Neuronal stem cell (in vitro differentiated cells): ENCODE measurements around the gene SPAG8.
A peak's percentile ranks its signal among the peaks of the same experiment; 100 is the strongest.

Source experiments
- DNase-seq: peaks from one replicate; pipeline ENCODE4 v3.0.0-alpha.2; 2013; ENCODE audit warnings: low spot score
- H2AFZ ChIP-seq: one replicate; pipeline ENCODE4 v1.6.1; 2013; ENCODE audit warnings: mild to moderate bottlenecking, low read length, inconsistent platforms
- H2AK5ac ChIP-seq: 2 replicates; pipeline ENCODE4 v1.6.1; 2013; ENCODE audit warnings: low read depth, mild to moderate bottlenecking, inconsistent platforms, low read length, moderate library complexity, mixed read lengths
- H2BK120ac ChIP-seq: 2 replicates; pipeline ENCODE4 v1.6.1; 2013; ENCODE audit warnings: low read depth, mild to moderate bottlenecking, inconsistent platforms, low read length, moderate library complexity, mixed read lengths
- H2BK12ac ChIP-seq: one replicate; pipeline ENCODE4 v1.6.1; 2013; ENCODE audit warnings: low read length, inconsistent platforms
- H2BK15ac ChIP-seq: 2 replicates; pipeline ENCODE4 v1.6.1; 2013; ENCODE audit warnings: mild to moderate bottlenecking, low read length, inconsistent platforms, mixed read lengths
- H2BK5ac ChIP-seq: one replicate; pipeline ENCODE4 v1.6.1; 2013; ENCODE audit warnings: inconsistent platforms, mild to moderate bottlenecking, low read length, moderate library complexity
- H3K14ac ChIP-seq: one replicate; pipeline ENCODE4 v1.6.1; 2013; ENCODE audit warnings: low read length, inconsistent platforms
- H3K18ac ChIP-seq: 2 replicates; pipeline ENCODE4 v1.6.1; 2013; ENCODE audit warnings: low read length, inconsistent platforms
- H3K23ac ChIP-seq: 2 replicates; pipeline ENCODE4 v1.6.1; 2013; ENCODE audit warnings: low read depth, mild to moderate bottlenecking, mixed read lengths, low read length, inconsistent platforms; ENCODE audit not compliant: poor library complexity
- H3K27ac ChIP-seq: replicated peaks from 3 replicates; pipeline ENCODE4 v1.5.1; 2013; ENCODE audit warnings: low read length, inconsistent platforms
- H3K27me3 ChIP-seq, 3 experiments: 2 replicates each; pipeline ENCODE4 v1.6.1; 2013; ENCODE audit warnings: low read length in 3 of 3, mild to moderate bottlenecking in 2 of 3, inconsistent platforms in 1 of 3, low read depth in 1 of 3, mixed read lengths in 1 of 3, moderate library complexity in 1 of 3; ENCODE audit not compliant: control insufficient read depth in 3 of 3, insufficient read depth in 3 of 3
- H3K36me3 ChIP-seq, 2 donors: replicated peaks in 1 of 2; 2 replicates each; pipeline ENCODE4 v1.6.1; 2013; ENCODE audit warnings: low read length in 2 of 2; ENCODE audit not compliant: control insufficient read depth in 2 of 2, insufficient read depth in 2 of 2
- H3K4ac ChIP-seq: 2 replicates; pipeline ENCODE4 v1.6.1; 2013; ENCODE audit warnings: inconsistent platforms, mild to moderate bottlenecking, low read length, moderate library complexity
- H3K4me1 ChIP-seq, 2 donors: 1 replicate in 1 of 2; 2 replicates in 1 of 2; pipeline ENCODE4 v1.6.1; 2013; ENCODE audit warnings: low read length in 2 of 2, low read depth in 1 of 2; ENCODE audit not compliant: control insufficient read depth in 2 of 2, insufficient read depth in 1 of 2
- H3K4me2 ChIP-seq: one replicate; pipeline ENCODE4 v1.6.1; 2013; ENCODE audit warnings: mild to moderate bottlenecking, low read length, inconsistent platforms; ENCODE audit not compliant: insufficient read depth, poor library complexity, severe bottlenecking
- H3K4me3 ChIP-seq, 2 donors: 2 replicates each; pipeline ENCODE4 v1.5.1; 2013; ENCODE audit warnings: low read length in 2 of 2, mild to moderate bottlenecking in 2 of 2, inconsistent platforms in 1 of 2, moderate library complexity in 1 of 2
- H3K79me1 ChIP-seq: one replicate; pipeline ENCODE4 v1.6.1; 2013; ENCODE audit warnings: low read depth, mild to moderate bottlenecking, inconsistent platforms, low read length, moderate library complexity
- H3K9ac ChIP-seq: one replicate; pipeline ENCODE4 v1.6.1; 2013; ENCODE audit warnings: mild to moderate bottlenecking, low read depth, low read length, inconsistent platforms; ENCODE audit not compliant: poor library complexity
- H3K9me3 ChIP-seq, 2 donors: replicated peaks in 1 of 2; 2 replicates each; pipeline versions ENCODE3 to v1.6.1; 2013; ENCODE audit warnings: low read length in 2 of 2, mild to moderate bottlenecking in 2 of 2, inconsistent platforms in 1 of 2, low read depth in 1 of 2, mixed read lengths in 1 of 2, moderate library complexity in 1 of 2; ENCODE audit not compliant: control insufficient read depth in 2 of 2, insufficient read depth in 1 of 2
- H4K8ac ChIP-seq: one replicate; pipeline ENCODE4 v1.6.1; 2013; ENCODE audit warnings: low read depth, mild to moderate bottlenecking, inconsistent platforms, low read length, moderate library complexity
- H4K91ac ChIP-seq: one replicate; pipeline ENCODE4 v1.6.1; 2013; ENCODE audit warnings: low read length, low read depth, mild to moderate bottlenecking, inconsistent platforms; ENCODE audit not compliant: poor library complexity
- WGBS, 2 donors: extraction: QIAGEN DNeasy Blood & Tissue Kit; methylation state at CpG; one replicate each; pipeline ENCODE4 v1.1.7; 2013; ENCODE audit warnings: missing lambda C conversion rate in 2 of 2, mixed read lengths in 1 of 2; ENCODE audit not compliant: insufficient read length in 2 of 2, insufficient replicate concordance in 1 of 2; ENCODE audit errors: extremely low coverage in 2 of 2; 5-methylcytosine and 5-hydroxymethylcytosine counted together

Gene SPAG8

DNA sequence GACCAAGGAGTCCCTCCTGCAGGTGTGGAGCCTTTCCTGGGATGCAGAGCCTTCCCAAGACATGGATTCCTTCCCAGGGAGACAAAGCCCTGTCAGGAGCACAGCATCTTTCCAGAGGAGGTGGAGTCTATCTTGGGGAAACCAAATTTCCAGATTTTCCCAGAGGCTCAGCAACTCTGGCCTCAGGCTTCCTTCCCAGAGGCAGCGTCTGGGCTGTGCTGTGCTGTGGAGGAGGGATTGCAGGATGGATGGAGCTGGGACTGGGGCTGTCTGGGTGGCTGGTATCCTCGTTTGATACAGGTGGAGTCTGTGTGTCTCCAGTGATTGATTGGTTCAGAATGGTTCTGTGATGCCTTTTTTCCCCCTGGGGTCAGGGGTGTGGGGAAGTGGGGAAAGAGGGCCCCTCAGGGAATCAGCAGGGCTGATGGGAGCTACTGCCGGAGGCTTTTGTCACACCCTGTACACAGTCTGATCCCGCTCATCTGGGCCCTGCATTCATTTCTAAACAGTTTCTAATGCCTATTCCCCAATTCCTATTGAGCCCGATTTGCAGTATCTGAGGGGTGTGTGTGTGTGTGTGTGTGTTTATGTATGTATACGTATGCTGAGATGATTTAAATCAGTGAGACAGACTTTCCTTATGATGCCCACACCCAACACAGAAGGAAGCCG, 42.2 kb upstream of the SPAG8 start:
- no peak for DNase-seq
- Histone ChIP-seq H3K4ac (no peak overlapping the region), H2BK120ac (no peak overlapping the region), H3K79me1 (no peaks in the 10 kb centered on the region), H3K9ac (no peak overlapping the region), H3K27me3 (no peaks in the 10 kb centered on the region), H3K23ac (no peak overlapping the region), H3K4me3 (no peak overlapping the region), H2AK5ac (no peak overlapping the region), H3K4me1 (peaks cover 0 to 6% of the 10 kb centered on the region in 2 donors), H2BK12ac (no peak overlapping the region), H3K27ac (no peak overlapping the region), H4K8ac (no peak overlapping the region), H3K4me2 (no peak overlapping the region), H2AFZ (no peak overlapping the region), H4K91ac (no peak overlapping the region), H2BK15ac (no peak overlapping the region), H3K14ac (no peak overlapping the region), H3K18ac (no peak overlapping the region), H3K36me3 (peaks cover 0 to 16% of the 10 kb centered on the region in 2 donors), H3K9me3 (no peaks in the 10 kb centered on the region), H2BK5ac (no peak overlapping the region)
- WGBS, 2 donors = no CpG with 5 or more reads among the region's 7 CpGs

DNA sequence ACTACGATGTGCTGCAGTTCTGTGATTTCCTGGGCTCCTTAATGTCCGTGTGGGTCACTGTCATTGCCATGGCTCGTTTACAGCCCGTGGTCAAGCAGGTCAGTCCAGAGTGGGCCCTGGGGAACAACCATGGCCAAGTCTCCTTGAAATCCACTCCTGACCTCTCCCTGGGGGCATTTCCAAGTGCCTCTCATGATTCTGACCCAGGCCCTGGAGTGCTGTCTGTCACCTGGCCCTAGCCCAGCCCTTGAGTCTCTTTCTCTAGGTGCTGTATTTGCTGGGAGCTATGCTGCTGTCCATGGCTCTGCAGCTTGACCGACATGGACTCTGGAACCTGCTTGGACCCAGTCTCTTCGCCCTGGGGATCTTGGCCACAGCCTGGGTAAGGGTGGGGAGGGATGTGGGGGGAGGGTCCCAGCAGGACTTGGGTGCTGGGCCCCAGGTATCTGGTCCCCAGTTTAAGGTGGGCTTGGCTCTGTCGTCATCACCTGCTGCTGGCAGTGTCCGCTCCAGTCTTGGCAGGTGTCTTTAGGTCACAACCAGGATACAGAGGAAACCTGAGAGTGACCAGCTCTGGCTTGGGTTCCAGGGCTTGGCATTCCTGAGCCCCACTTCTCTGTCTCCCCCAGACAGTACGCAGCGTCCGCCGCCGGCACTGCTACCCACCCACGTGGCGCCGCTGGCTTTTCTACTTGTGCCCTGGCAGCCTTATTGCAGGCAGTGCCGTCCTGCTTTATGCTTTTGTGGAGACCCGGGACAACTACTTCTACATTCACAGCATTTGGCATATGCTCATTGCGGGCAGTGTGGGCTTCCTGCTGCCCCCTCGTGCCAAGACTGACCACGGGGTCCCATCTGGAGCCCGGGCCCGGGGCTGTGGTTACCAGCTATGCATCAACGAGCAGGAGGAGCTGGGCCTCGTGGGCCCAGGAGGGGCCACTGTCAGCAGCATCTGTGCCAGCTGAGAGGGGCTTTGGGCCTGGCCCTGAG, 41.1 kb upstream of the SPAG8 start:
- Histone ChIP-seq H3K79me1 (no peaks in the 10 kb centered on the region), H2BK15ac (no peak overlapping the region), H4K91ac (no peak overlapping the region), H3K4me3 (no peak overlapping the region), H2BK120ac (no peak overlapping the region), H3K27ac (no peak overlapping the region), H3K14ac (no peak overlapping the region), H3K4me1 (peaks cover 0 to 2% of the 10 kb centered on the region in 2 donors), H3K36me3 (peaks cover 0 to 24% of the 10 kb centered on the region in 2 donors), H3K4me2 (no peak overlapping the region), H3K9ac (peak overlapping the region; percentile 1), H3K27me3 (no peaks in the 10 kb centered on the region), H3K18ac (no peak overlapping the region), H3K23ac (peak overlapping the region; percentile 39), H2AFZ (no peak overlapping the region), H2BK12ac (no peak overlapping the region), H2BK5ac (no peak overlapping the region), H3K4ac (no peak overlapping the region), H4K8ac (no peak overlapping the region), H2AK5ac (no peak overlapping the region), H3K9me3 (no peaks in the 10 kb centered on the region)
- DNase-seq = no peak
- no CpG with 5 or more reads among the region's 25 CpGs for WGBS, 2 donors

DNA sequence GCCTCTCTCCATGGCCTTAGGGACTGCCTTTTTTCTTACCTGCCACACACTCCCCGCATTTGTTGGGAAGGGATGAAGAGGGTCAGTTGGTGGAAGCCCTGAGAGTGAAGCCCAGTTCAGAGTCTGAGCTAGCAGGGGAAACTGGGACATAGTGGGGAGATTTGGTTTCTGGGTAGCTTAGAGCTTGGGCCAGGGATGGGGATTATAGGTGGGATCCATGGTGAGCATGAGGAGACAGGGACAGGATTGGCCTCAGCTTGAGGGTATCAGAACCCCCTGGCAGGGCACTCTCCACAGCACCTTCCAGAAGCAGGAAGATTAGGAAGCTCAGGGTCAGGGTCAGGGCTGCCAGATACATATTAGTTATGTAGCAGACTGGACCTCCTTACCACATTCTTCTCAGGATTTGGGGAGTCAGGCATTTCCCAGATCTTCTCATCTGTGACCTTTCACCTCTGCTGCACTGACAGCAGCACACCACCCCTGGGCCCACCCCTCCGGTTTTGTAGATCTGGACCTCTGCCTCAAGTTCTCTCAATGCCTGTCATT, 40.3 kb upstream of the SPAG8 start:
- Histone ChIP-seq H3K4me1 (peaks cover 0 to 2% of the 10 kb centered on the region in 2 donors), H2BK120ac (no peak overlapping the region), H3K79me1 (no peaks in the 10 kb centered on the region), H2AFZ (no peak overlapping the region), H3K27ac (no peak overlapping the region), H3K14ac (no peak overlapping the region), H3K9ac (no peak overlapping the region), H3K4me2 (no peak overlapping the region), H2BK5ac (no peak overlapping the region), H3K9me3 (no peaks in the 10 kb centered on the region), H3K23ac (no peak overlapping the region), H2BK15ac (no peak overlapping the region), H3K4ac (no peak overlapping the region), H2AK5ac (no peak overlapping the region), H3K4me3 (no peak overlapping the region), H2BK12ac (no peak overlapping the region), H3K18ac (no peak overlapping the region), H3K27me3 (peaks cover 0 to under 1% (median 0%) of the 10 kb centered on the region in 3 experiments), H4K91ac (no peak overlapping the region), H3K36me3 (peaks cover 1 to 32% of the 10 kb centered on the region in 2 donors), H4K8ac (no peak overlapping the region)
- no peak for DNase-seq
- no CpG with 5 or more reads among the region's 2 CpGs for WGBS, 2 donors
